NCI-H460 (cell line): ENCODE measurements around the gene XBP1. TPM values are rescaled to one million over a fixed set of nuclear protein-coding genes. Genes with fewer than 3 reads are reported as not detected.
A peak's percentile ranks its signal among the peaks of the same experiment; 100 is the strongest.
"Not testable (repeated sequence)": the region's sequence is repeated elsewhere in the genome, so short reads cannot be mapped to it uniquely, and the experiment has no call there.

ENCODE experiments used
- DNase-seq: peaks from one replicate; pipeline ENCODE4 v3.0.0-alpha.2; 2016; ENCODE audit warnings: low read depth; ENCODE audit errors: extremely low read depth
- polyA plus RNA-seq: library from polyadenylated mRNA; depleted of rRNA; stranded (reverse); fragments of >200 nt; gene quantifications from 2 replicates; pipeline ENCODE4 v1.2.3, GENCODE V29; 2014; cell fraction: nucleus; rRNA removed
- total RNA-seq: library from RNA; depleted of rRNA; stranded (reverse); fragments of >200 nt; shearing (Covaris generic); gene quantifications from 2 replicates; pipeline ENCODE4 v1.2.3, GENCODE V29; 2014; rRNA removed

XBP1 gene
- 290 and 298 TPM in 2 replicates for total RNA-seq
- polyA plus RNA-seq, result 165 and 192 TPM in 2 replicates

DNA sequence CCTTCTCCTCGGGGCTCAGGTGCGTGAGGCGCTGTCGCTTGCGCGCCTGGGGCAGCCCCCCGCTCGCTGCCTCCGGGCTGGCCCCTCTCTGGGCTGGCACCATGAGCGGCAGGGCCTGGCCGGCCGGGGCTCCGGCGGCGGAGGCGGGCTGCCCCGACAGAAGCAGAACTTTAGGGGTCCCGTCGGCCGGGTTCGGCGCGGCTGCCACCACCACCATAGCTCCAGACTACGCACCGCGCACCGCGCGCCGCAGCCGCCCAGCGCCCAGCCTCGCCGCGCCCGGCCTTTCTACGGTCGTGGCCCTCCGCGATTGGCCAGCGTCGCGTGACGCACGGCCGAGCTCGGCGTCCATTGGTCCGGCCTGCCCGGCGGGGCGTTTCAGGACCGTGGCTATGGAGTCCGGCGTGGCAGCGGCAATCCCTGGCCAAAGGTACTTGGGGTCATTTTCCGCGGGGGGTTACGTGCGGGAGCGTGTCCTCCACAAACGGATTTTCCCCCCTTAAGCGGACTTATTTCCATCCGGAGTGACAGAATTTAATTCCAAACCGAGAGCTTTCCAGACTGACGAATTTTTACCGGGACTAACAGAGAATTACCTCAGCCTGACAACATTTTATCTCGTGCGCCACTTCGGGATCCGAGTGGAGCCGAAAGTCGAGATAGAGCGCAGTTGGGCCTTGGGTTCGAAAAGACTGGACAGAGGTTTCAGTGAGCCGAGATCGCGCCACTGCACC lies at the start of gene XBP1:
Gene XBP1, minus strand, starts transcription at position 262 of the 734 bp plus-strand sequence.
- DNase-seq, result peak; percentile 87

DNA sequence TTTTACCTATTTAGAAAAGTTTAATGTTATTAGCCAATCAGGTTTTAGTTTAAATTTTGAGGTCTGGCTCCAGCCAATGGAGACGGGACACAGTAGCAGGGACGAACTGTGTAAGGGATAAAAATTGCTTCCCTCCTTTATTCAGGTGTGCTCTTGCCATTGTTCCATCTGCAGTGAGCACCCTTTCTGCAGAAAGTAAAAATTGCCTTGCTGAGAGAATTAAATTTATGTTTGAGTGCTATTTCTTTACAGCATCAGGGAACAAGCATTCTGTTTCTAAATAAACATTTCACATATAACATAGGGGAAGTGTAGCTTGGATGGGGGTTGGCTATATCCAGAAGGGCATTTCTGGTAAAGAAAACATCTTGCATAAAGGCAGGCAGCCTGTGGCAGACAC lies 46.6 kb upstream of the XBP1 start:
- DNase-seq, result no peak

DNA sequence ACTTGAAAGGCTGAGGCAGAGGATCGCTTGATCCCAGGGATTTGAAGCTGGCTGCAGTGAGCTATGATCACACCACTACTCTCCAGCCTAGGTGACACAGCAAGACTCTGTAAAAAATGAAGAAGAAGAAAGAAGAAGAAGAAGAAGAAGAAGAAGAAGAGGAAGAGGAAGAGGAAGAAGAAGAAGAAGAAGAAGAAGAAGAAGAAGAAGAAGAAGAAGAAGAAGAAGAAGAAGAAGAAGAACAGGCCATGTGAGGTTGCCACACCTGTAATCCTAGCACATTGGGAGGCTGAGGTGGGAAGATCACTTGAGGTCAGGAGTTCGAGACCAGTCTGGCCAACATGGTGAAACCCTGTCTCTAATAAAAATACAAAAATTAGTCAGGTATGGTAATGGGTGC lies 43.9 kb upstream of the XBP1 start:
- not testable (repeated sequence) for DNase-seq

DNA sequence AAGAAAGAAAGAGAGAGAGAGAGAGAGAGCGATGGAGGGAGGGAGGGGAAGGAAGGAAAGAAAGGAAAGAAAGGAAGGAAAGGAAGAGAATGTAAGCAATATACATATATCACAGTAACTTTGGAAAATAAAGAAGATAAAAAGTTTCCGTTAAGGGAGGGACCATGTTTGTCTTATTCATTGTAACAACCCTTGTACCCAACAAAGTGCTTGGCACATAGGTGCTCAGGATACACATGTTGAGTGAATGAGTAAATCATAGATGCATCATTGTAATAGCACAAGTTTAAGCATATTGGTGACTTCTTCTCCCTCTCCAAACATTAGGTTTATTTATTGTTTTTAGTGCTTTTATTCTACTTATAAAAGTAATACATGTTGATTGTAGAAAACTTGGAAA lies 43.3 kb upstream of the XBP1 start:
- no peak for DNase-seq

DNA sequence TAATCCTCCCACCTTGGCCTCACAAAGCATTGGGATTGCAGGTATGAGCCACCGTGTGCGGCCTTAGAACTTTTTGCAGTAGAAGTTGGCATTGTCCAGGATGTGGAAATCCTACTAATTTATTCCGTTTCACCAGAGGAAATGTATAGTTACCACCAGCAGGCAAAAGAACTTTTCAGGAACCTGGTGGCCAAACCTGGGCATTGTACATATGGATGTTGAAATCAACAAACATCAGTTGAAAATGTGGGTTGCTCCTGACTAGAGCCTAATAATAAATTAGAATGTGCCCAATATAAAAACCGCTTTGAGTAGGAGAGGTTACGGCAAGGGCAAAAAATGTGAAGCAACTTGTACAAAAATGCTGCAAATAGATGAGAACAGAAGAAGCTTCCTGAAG lies 40.7 kb upstream of the XBP1 start:
- no peak for DNase-seq

DNA sequence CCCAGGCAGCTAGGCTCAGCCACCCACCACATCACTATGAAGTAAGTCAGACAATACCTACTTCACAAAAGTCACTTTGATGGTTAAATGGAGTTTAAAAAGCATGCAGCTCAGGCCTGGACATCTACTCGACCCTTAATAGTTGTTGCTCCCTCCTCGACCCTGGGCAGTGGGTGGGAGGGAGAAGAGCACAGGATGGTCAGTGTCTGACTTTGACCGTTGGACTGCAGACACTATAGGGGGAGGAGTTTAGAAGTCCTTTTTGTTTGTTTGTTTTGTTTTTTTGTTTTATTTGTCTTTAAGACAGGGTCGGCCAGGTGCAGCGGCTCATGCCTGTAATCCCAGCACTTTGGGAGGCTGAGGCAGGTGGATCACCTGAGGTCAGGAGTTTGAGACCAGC lies 38.6 kb upstream of the XBP1 start:
- no peak for DNase-seq

DNA sequence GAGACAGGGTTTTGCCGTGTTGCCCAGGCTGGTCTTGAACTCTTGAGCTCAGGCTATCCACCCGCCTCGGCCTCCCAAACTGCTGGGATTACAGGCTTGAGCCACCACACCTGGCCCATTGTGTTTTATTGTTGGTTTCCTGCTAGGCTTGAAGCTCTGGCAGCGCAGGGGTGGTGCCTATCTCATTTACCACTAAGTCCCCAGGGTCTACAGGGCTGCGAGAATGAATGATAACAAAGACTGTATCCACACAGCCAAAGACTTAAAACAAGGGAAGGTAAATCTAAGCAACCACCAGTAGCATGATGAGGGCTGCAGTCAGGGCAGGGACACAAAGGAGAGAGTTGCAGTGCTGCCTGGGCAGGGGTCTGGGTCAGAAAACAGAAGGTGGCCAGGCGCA lies 37.3 kb upstream of the XBP1 start:
- no peak for DNase-seq

DNA sequence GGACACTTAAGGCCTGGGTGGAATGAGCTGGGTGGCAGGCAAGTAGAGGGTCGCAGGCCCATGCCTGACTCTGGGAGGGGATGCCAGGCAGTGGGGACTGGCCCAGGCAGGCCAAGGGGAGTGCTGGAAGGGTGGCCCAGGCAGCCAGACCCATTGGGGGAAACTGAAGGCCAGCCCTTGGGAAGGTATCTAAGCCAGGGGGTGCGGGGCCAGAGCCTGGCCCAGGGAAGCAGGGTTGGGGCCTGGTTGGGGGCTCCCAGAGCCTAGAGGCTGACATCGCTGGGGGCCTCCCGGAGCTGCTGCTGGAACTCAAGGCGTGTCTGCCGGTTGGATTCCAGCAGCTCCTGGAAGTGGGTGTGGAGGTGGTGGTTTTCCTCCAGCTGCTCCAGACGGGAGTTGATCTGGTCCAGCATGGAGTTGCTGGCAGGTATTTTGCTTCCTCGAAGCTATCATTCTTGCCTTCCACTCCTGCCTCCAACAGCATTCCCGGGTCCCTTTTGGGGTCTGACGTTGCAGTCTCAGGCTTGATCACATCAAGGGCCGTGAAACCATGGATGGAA lies 35.3 kb upstream of the XBP1 start:
- DNase-seq, result no peak

DNA sequence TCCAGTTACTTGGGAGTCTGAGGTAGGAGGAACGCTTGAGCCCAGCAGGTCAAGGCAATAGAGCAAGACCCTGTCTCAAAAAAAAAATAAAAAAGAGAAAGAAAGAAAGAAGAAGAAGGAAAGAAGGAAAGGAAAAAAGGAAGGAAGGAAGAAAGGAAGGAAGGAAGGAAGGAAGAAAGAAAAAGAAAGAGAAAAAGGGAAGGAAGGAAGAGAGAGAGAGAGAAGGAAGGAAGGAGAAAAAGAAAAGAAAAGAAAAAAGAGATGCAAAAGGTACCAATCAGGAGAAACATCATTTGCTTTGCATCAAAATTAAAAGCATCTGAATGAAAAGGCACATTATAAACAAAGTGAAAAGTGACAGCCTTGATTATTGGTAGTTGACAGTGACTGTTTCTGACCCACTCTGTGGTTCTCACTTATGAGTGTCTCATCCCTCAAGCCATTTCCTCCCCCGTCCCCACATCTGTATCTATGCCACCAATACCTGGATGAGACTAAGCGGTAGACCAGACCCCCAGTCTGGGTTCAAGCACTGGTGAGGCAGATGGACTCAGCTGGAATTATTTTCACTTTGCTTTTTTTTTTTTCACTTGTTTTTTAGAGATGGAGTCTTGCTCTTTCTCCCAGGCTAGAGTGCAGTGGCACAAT lies 33.0 kb upstream of the XBP1 start:
- no peak for DNase-seq

DNA sequence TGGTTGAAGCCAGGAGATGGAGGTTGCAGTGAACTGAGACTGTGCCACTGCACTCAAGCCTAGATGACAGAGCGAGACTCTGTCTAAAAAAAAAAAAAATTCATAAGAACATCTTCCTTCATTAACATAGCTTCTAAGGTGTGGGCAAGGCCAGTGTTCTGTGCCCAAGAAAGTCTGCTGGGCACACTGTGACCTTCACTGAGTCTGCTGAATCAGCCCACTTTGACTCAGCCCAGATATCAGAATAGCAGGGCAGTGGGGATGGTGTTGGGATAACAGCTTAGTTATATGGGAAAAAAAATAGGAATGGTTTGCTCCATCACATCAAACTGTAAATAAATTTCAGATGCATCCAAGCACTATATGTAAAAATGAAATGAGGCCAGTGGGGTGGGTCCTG lies 32.4 kb upstream of the XBP1 start:
- no peak for DNase-seq

DNA sequence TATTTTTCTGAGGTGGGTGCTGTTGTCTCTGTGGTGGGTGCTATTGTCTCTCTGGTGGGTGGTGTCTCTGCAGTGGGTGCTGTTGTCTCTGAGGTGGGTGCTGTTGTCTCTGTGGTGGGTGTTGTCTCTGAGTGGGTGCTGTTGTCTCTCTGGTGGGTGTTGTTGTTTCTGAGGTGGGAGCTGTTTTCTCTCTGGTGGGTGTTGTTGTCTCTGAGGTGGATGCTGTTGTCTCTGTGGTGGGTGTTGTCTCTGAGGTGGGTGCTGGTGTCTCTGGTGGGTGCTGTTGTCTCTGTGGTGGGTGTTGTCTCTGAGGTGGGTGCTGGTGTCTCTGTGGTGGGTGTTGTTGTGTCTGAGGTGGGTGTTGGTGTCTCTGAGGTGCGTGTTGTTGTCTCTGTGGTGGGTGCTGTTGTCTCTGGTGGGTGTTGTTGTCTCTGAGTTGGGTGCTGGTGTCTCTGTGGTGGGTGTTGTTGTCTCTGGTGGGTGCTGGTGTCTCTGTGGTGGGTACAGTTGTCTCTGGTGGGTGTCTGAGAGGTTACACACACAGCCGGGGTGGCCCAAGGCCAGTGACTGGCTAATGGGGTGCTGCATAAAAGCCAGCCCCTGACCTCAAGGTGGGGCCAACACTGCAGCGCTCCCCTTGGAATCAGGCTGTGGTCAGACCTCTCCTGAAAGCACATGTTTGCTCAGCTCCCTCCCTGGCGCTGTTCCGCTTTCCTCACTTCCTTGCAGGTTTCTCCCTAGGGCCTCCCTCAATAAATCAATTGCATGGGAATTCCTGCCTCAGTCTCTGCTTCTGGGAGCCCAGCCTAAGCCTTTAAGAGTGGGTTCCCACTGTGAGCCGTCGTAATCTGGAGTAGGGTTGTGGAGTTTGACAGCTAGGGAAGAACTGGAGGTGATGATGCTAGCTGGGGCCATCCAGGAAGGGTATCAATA lies 31.0 kb upstream of the XBP1 start:
- no peak for DNase-seq

DNA sequence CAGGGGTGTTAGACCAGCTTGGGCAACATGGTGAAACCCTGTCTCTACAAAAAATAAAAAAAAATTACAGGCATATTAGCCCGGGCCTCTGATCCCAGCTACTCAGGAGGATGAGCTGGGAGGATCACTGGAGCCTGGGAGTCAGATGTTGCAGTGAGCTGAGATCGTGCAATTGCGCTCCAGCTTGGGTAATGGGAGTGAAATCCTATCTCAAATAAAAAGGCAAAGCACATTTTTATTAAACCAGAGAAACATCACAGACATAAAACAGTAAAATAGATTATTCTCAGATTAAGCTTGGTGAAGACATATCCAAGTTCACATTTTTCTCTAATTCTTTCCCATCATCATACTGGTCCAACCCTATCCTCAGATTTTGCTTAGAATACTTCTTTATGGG lies 30.1 kb upstream of the XBP1 start:
- DNase-seq, result no peak

DNA sequence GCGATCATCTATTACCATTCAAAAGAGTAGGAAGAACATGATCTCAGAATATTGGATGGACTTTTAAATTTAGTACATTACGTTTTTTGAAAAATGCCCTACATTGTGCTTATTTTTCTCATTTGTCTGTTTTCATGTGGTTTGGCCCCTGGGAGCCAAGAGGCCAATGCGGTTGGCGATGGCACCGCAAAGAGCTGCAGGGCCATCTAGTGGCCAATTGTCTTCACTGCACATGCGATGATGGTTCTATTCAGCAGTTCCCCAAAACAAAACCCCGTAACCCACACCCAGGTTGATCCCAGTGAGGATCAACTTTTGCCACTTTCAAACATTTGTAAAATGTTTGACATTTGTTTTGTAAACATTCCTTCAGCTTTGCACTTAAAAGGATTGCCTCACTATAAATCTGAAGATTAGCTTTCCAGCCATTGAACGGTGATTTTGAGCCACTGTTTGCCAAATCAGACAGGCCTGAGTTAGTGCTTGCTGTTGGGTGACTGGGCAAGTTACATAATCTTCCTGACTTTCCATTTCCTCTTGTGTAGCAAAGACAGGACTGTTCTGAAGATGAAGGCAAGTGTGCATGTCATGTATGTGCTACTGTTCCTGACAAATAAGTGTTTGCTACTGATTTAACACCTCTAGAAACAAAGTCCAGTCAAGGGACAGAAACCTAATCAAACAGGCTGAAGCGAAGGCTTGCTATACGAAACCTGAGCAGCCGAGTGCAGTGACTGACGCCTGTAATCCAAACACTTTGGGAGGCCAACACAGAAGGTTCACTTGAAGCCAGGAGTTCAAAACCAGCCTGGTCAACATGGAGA lies 29.2 kb upstream of the XBP1 start:
- DNase-seq, result peak; percentile 50

DNA sequence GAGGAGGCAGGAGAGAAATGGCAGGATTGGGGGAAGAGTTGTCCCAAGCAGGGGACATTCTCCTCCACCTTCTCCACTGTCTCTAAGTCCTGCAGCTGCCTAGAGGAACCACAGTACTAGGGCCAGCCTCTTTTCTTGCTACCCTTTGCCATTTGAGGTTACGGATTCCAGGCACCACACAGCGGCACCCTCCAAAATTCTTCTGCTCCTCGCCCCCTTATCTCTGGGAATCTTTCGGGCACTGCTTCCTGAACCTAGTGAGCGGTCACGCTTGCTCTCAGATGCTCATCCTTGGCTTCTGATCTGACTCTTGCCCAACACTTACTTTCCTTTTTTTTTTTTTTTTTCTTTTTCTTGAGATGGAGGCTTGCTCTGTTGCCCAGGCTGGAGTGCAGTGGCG lies 26.6 kb upstream of the XBP1 start:
- no peak for DNase-seq

DNA sequence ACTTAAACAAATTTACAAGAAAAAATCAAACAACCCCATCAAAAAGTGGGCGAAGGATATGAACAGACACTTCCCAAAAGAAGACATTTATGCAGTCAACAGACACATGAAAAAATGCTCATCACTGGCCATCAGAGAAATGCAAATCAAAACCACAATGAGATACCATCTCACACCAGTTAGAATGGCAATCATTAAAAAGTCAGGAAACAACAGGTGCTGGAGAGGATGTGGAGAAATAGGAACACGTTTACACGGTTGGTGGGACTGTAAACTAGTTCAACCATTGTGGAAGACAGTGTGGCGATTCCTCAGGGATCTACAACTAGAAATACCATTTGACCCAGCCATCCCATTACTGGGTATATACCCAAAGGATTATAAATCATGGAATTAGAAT lies 26.1 kb upstream of the XBP1 start:
- not testable (repeated sequence) for DNase-seq

DNA sequence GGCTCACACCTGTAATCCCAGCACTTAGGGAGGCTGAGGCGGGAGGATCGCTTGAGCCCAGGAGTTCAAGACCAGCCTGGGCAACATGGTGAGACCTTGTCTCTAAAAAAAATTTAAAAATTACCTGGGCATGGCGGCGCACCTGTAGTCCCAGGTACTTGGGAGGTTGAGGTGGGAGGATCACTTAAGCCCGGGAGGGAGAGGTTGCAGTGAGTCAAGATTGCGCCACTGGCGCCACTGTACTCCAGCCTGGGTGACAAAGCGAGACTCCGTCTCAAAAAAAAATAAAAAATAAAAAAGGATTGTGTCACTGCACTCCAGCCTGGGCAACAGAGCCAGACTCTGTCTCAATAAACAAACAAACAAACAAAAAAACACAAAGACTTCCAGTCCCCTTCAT lies 24.1 kb upstream of the XBP1 start:
- DNase-seq, result not testable (repeated sequence)

DNA sequence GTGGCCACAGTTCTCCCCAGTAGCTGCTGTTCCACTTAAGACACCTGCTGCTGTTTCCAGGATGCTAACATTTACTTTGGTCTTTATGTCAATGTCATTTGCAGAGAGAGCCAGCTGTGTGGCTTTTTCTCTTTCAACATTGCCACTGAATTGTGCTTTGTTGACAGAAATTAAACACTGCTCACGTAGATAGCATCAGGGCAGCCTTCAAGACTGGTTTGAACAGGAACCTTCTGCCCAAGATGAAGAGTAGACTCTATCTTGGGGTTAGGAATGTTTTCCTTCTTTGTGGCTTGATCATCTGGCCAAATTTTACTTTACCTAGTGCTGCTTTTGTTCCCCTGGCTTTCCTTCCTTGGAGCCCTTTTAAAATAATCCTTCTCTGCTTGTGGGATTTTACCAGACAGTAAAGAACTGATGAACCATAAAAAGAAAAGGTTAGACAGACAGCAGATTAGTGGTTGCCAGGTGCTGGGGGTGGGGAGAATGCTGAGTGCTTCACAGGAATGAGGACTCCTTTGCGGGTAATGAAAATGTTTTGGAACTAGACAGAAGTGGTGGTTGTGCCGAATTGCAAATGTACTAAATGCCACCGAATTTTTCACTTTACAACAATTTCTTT lies 22.7 kb upstream of the XBP1 start:
- DNase-seq, result no peak

DNA sequence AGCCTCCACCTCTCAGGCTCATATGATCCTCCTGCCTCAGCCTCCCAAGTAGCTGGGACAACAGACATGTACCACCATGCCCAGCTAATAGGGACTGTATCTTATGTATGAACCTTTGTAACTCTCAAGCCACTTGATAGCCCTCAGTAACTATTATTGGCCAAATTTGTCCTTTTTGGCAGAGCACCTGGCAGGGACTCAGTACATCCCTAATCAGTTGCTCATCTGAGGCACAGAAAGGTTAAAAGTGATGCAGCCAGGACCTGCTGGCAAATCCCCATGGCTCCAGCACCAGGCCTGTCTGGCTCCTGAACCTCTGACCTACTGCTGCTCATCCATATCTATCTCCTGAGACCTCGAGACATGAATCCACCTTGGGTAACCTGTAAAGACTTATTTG lies 21.1 kb upstream of the XBP1 start:
- DNase-seq, result no peak

DNA sequence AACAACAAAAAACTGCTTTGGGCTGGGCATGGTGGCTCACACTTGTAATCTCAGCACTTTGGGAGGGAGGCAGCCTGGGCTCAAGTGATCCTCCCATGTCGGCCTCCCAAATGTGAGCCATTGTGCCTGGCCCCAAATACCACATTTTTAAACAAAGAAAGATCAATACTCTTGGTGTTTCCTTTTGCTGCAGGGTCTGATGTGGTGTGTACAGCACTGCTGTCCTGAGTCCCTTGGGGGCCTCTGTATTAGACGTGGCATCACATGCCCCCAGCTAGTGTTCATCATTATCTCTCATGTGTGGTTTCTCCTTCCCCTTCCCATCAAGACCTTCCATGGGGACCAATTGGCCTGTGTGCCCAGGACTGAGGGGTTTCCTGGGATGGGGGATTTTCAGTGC lies 20.5 kb upstream of the XBP1 start:
- DNase-seq, result no peak
